GM23338 (cell line): ENCODE data around the gene ZNF514.

Source experiments
- EZH2 ChIP-seq: fragments of 200-600 bp; sonication (generic); IDR thresholded peaks from one replicate; pipeline ENCODE4 v1.8.0; 2017; ENCODE audit warnings: antibody characterized with exemption, mild to moderate bottlenecking, low read depth; ENCODE audit not compliant: unreplicated experiment
- JUNB ChIP-seq: IDR thresholded peaks from one replicate; pipeline ENCODE4 v1.6.1; 2016; ENCODE audit warnings: antibody characterized with exemption; ENCODE audit not compliant: unreplicated experiment
- TF ChIP-seq, protein P1 (sequence below), 2 experiments: fragments of 200-600 bp in 1 of 2; sonication (generic) in 1 of 2; conservative IDR thresholded peaks; 2 replicates each; pipeline versions ENCODE4 v1.5.1 to v1.6.1; 2016 to 2017; ENCODE audit warnings: antibody characterized with exemption in 2 of 2, low read depth in 2 of 2, mild to moderate bottlenecking in 2 of 2, moderate library complexity in 1 of 2
- TF ChIP-seq, protein P2 (sequence below): IDR thresholded peaks from one replicate; pipeline ENCODE4 v1.6.1; 2018; ENCODE audit warnings: antibody characterized with exemption; ENCODE audit not compliant: unreplicated experiment

DNA sequence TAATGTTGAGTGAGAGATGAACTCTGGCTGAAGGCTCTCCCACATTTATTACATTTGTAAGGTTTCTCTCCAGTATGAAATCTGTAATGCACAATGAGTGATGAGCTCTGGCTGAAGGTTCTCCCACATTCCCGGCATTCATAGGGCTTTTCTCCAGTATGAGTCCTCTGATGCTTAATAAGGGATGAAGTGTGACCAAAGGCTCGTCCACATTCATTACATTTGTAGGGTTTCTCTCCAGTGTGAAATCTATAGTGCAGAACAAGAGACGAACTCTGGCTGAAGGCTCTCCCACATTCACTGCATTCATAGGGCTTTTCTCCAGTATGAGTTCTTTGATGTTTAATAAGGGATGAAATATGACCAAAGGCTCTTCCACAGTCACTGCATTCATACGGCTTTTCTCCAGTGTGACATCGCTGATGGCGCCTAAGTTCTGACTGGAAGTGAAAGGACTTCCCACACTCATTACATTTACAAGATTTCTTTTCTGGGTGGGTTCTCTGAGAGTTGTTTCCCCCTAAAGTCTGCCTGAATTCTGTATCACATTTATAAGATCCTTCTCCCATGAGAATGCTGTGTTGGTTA is 10.2 kb downstream of the ZNF514 start:
- TF ChIP-seq, protein P1, sequence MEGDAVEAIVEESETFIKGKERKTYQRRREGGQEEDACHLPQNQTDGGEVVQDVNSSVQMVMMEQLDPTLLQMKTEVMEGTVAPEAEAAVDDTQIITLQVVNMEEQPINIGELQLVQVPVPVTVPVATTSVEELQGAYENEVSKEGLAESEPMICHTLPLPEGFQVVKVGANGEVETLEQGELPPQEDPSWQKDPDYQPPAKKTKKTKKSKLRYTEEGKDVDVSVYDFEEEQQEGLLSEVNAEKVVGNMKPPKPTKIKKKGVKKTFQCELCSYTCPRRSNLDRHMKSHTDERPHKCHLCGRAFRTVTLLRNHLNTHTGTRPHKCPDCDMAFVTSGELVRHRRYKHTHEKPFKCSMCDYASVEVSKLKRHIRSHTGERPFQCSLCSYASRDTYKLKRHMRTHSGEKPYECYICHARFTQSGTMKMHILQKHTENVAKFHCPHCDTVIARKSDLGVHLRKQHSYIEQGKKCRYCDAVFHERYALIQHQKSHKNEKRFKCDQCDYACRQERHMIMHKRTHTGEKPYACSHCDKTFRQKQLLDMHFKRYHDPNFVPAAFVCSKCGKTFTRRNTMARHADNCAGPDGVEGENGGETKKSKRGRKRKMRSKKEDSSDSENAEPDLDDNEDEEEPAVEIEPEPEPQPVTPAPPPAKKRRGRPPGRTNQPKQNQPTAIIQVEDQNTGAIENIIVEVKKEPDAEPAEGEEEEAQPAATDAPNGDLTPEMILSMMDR (conservative IDR thresholded peaks at IDR 0.05; ENCODE audit: low read depth in 2 of 2): no peak
- no peak for TF ChIP-seq EZH2
- no peak for TF ChIP-seq JUNB
- TF ChIP-seq, protein P2, sequence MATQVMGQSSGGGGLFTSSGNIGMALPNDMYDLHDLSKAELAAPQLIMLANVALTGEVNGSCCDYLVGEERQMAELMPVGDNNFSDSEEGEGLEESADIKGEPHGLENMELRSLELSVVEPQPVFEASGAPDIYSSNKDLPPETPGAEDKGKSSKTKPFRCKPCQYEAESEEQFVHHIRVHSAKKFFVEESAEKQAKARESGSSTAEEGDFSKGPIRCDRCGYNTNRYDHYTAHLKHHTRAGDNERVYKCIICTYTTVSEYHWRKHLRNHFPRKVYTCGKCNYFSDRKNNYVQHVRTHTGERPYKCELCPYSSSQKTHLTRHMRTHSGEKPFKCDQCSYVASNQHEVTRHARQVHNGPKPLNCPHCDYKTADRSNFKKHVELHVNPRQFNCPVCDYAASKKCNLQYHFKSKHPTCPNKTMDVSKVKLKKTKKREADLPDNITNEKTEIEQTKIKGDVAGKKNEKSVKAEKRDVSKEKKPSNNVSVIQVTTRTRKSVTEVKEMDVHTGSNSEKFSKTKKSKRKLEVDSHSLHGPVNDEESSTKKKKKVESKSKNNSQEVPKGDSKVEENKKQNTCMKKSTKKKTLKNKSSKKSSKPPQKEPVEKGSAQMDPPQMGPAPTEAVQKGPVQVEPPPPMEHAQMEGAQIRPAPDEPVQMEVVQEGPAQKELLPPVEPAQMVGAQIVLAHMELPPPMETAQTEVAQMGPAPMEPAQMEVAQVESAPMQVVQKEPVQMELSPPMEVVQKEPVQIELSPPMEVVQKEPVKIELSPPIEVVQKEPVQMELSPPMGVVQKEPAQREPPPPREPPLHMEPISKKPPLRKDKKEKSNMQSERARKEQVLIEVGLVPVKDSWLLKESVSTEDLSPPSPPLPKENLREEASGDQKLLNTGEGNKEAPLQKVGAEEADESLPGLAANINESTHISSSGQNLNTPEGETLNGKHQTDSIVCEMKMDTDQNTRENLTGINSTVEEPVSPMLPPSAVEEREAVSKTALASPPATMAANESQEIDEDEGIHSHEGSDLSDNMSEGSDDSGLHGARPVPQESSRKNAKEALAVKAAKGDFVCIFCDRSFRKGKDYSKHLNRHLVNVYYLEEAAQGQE: no peak
